GM21529 (cell line): Measurements from ENCODE around the gene BCAS3.
"Not testable (repeated sequence)": the region's sequence is repeated elsewhere in the genome, so short reads cannot be mapped to it uniquely, and the experiment has no call there.

Experiments used
- ATAC-seq: cut with Tn5 transposase; IDR thresholded peaks from one replicate; pipeline ENCODE4 v1.9.1; 2021; ENCODE audit not compliant: unreplicated experiment

Gene BCAS3

DNA sequence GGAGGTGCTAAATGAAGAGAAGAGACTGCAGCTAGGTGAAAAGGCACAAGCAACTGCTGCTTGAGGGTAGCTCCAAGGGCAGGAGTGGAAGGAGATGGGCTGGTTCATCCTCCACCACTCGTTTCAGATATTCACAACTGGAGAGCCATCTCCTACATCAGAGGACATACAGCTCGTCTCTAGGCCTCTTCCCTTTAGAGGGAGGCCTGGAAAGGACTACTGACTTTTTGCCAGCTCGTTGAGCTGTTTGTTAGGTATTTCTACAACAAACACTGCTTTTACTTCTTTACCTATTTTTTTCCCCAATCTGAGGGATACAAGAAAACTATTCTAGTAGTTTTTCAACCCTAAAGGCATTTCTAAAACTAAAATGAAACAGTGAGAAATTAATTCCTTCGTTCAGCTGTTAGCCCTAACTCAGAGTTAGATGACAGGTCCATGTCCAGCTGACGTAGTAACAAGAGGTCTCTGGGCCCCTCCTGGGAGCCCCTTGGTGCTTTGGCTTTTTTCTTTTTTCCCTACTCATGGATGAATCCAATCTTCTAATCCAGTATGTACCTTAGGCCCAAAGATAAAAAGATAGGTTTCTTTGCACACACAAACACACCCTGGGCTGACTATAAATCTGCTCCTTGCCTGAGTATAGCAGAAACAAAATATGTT, 674.2 kb downstream of the BCAS3 start:
- ATAC-seq, result no peak

DNA sequence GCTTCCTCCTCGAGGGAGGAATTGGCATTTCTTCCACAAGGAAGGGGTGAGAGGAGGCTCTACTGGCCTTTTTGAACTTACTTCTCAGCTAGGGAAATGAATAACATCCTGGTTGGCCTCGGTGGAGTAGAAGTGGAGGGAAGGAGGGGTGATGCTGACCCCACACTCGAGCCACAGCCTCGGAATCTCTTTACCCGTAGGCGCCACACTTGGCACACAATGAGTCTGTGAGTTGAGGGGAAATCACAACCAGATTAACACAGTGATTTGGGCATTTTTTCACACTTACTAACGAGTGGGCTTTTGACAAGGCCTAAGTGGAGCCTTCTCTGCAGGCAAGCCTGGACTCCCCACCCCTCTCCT, 674.7 kb downstream of the BCAS3 start:
- no peak for ATAC-seq

DNA sequence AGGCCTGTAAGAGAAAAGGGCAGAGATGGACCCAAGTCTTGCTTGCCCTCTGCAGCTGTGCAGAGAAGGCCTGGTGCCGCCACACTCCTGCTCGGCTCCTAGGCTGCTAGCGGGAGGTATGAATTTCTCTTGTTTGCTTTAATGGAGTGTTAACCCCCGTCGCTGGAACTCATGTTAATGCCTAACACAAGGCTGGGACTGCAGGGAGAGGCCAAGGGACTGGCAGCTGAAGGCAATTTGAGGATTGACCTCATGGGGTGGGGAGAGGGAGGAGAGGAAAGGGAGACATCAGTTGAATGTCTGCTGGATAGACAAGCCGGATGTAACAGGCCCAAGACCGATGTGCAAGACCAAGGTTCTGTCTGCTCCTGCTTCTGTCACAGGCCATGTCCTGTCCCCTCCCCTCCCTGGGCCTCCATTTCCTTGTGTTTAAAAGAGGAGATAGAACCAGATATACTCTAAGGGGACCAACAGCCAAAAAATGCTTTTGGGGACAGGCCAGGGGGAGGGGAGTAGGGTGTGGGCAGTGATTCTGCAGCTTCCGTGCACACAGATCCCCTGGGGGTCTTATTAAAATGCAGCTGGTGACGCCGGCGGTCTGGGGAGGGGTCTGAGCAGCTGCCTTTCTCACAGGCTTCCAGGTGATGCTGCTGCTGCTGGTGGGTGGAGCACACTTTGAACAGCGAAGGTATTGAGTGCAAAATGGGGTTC, 675.3 kb downstream of the BCAS3 start:
- ATAC-seq, result no peak

DNA sequence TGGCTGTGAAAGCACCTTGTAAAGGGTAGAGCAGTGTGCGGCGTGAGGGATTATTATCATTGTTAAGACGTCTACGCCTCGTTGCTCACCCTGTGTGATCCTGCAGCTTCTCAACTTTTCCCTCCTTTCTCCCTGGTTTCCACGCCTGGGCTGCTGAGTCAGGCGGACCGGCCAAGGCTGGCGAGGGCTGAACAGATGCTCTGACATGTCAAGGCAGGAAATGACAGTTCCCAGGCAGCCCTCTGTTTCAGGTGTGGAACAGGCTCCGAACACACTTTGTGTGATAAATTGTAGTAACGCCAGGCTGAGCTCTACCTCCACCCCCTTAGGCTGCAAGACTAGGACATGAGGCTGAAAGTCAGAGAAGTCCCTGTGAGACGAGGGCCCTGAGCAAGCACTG, 676.0 kb downstream of the BCAS3 start:
- no peak for ATAC-seq

DNA sequence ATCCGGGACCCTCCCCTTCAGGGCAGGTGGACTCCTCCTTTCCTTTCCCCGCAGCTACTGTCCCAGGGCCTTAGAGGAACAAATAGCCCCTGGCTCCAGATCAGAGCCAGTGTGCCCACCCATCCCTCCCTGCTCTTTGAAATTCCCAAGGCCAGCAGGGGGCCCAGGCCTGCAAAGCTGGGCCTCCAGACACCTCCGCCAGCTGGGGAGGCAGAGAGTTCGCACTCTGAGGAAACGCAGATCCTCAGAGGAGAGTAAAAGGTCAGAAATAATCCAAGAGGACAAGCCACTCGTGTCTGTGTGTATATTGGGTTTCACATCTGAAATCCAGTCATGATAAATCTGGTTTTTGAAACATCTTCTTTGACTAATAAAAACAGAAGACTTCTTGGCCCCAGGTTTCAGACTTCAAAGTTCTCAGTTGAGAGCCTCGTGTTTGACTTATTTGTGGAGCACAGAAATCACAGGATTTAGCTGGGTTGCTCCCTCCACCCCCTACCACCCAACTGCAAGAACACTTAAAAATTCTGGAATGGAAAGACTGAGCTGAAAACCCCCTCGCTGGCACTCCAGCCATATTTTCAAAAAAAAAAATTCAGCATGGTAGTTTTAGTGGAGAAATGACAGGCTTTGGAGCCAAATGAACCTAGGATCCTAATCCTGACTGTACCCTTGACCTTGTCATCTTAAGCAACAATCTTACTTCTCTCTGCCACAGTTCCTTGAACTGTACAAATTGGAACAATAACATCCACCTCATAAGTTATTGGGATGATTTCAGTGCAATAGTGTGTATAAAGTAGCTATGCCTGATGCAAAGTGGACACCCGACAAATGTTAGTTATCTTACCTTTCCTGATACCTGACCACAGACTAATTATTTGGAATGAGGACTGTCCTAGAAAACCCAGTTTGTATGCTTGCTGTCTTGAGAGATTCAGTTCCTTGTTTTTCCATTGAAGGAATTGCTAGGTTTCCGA, 677.5 kb downstream of the BCAS3 start:
- ATAC-seq, result no peak

DNA sequence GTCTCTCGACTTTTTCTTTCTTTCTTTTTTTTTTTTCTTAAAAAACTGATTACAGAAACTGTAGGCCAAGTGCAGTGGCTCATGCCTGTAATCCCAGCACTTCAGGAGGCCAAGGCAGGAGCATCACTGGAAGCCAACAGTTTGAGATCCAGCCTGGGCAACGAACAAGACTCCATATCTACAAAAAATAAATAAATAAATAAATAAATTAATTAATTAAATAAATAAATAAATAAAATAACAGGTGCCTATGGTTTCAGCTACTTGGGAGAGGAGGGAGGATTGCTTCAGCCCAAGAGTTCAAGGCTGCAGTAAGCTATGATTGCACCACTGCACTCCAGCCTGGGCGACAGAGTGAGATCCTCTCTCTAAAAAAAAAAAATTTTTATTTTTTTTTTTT, 679.4 kb downstream of the BCAS3 start:
- not testable (repeated sequence) for ATAC-seq

DNA sequence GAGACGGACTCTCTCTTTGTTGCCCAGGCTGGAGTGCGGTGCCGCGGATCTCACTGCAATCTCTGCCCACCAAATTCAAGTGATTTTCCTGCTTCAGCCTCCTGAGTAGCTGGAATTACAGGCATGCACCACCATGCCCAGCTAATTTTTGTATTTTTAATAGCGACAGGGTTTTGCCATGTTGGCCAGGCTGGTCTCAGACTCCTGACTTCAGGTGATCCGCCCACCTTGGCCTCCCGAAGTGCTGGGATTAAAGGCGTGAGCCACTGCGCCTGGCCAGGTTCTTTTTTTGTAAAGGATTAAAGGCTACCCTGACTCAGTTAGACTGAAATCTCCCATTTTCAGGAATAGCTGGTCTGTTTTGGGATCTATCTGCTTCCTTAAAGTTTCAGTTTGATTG, 681.9 kb downstream of the BCAS3 start:
- not testable (repeated sequence) for ATAC-seq

DNA sequence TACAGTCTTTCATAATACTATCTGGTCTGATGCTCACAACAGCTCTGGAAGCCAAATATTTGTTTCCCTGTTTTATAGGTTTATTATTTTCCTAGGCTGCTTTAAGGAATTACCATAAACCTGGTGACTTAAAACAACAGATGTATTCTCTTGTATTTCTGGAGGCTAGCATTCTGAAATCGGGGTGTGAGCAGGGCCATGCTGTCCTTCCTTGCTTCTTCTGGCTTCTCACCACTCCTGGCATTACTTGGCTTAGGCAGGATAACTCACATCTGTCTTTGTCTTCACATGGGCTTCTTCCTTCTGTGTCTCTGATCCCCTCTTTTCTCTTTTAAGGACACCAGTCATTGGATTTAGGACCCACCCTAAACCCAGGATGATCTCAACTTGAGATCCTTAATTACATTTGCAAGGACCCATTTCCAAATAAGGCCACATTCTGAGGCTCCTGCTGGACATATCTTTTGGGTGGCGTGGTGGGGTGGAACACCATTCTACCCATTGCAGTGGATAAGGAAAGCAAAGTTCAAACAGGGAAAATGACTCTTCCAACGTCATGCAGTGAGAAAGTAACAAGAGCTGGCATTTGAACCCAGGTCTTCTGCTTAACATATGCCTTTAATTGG, 682.8 kb downstream of the BCAS3 start:
- no peak for ATAC-seq

DNA sequence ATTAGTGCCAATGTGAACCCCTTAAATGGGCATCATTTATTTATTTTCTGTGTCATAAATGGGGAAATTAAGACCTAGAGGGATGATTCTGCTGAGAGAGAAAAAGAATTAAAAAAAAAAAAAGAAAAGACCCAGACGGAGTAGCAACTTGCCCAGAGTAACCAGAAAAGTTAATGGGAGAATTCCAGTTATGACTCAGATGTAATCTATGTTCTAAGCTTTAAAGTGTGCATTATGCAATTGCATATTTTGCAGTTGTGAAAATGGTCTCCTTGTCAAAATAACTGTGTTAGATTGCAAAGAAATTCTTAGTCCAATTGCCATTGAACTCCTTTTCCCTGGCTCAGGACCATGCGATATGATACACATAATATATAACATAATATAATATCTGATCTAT, 683.4 kb downstream of the BCAS3 start:
- ATAC-seq, result no peak

DNA sequence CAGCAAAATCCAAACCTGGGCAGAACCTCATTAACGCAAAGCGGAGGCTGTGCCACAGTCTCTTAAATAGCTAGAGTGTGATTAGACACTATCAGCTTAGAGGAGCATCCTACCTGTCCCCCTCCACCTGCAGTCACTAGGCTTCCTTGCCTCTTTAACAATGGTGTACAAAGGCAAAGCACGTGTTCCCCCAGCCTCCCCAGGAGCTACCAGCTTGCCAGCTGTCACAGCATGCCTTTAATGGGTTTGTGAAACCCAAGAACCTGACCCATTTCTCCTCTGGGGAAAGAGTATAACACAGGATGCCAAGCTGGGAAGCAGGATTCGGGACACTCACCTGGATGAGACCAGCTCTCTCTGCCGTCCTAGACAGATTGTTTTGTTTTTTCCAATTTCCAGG, 684.7 kb downstream of the BCAS3 start:
- no peak for ATAC-seq

DNA sequence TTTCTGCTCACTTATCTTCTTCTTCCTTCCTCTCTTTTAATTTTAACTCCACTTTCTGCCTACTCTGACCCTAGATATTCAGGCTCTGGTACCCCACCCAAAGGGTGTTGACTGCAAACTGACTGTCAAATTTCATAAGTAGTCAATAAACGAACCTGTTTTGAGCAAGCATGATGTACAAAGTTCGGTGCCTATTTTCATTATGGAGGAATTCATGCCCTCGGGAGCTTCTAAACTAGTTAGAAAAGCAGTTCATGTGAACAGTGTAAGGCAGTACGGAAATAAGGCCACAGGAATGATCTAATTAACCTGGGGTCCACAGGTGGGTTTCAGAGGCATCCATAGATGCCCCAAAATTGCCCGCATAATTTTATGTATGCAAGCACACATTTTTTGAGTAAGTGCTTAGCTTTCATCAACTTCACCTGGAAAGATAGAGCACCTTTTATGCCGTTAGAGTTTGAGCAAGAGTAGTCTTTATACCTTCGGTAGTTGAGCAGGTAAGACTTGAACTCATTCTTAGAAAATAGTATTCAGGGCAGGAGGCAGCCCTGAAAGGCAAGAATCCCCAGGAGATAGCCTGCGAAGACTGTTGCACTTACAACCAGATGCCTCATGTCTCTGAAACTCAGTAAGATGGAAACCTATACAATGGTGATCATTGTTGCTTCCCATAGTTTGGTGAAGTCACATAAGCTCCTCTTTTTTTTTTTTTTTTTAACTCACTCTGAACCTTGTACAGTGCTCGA, 685.4 kb downstream of the BCAS3 start:
- ATAC-seq, result no peak

DNA sequence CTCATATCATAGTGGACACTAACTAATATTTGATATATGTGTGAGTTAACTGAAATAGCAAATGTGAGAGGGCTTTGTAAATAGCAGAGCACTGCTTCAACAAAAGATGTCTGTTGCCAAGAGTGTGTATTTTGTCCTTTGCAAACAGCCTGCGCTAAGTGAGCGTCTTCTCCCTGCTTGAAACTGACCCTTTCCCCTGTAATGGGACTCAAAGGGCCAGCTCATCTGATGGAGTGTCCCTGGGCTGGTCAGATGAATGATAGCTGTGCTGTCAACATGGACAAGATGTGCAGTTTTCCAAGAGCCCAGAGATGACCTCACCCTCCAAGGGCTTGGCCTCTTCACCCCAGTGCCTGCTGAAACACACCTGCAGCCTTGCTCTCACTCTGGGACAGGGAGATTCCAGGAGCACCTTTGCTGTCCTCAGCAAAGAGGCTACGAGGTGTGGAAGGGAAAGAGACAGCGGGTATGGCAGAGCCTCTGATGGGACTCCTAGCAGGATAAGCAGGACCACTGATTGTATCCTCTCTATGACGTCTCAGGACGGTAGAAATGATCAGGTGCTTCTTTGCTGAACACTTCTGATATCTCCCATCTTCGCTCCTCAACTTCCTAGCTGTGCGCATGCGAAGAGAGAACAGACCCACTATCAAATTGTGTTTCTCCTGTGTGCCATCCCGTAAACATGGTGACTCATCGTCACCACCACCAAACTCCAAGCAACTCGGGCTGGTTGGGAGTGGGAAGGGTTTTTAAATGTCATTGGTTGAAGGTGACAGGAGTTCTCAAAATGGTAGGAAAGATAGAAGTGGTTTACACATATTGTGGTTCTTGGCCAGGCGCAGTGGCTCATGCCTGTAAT, 686.2 kb downstream of the BCAS3 start:
- no peak for ATAC-seq

DNA sequence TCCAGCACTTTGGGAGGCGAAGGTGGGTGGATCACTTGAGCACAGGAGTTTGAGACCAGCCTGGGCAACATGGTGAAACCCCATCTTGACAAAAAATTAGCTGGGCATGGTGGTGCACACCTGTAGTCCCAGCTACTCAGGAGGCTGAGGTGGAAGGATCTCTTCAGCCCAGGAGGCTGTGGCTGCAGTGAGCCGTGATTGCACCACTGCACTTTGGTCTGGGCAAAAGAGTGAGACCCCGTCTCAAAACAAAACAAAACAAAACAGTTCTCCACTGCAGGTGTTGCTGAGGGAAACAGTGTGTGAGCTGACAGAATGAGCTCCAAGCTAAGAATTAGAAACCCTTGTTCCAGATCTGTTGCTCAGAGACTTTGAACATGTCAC, 686.8 kb downstream of the BCAS3 start:
- ATAC-seq, result no peak

DNA sequence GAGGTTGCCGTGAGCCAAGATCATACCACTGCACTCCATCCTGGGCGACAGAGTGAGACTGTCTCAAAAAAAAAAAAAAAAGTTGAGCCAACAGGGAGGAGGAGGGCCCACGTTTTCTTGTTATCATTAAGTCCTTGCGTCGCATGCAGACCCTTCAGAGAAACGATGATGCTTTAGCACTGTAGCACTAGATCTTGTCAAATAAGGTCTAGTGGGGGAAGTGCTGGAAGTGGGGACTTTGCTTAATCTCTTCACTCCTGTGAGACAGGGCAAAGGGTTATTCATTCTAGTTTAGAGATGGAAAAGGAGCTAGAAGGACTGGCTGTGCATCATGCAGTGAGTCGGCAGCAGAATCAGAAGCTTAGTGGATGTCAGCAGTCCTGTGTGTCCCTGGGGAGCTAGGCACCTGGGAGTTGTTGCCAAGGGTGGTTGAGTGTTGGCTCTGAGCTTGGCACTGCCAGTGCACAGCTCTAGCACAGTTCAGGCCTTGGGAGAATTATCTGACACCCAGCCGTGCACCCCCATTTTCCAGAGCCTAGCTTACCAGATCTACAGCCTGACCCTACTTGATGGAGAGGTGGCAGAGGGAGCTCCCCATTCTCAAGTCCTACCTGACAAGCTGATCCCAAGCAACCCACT, 688.5 kb downstream of the BCAS3 start:
- ATAC-seq, result no peak

DNA sequence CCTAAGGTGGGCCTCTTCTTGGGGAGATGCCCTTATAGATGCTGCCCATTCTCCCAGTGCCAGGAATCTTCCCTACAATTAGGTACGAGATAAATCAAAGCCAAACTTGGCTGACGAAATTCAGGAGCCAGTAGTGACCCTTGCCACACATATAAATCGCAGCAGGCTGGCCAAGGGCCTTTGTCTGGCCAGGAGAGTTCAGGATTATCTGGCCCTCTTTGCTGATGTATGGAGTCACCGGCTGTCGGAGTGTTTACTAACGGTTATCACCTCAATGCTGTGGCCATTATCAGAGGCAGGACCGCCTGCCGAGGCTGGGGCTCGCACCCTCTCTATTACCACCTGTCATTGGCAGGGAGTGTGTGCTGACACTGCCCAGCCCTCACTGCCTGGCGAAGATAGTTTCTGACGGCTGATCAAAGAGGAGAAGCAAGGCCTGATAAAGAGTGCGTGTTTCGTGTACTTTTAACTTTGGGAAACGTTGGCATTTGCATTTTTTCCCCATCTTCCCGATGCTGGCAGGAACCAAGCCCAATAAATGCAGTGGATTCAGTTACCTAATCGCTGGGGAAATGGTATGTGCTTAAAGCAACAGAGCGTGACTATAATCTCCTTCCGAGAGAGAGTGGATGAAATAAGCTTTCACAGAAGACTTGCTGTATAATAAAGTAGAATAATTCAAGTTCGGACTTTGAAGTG, 689.2 kb downstream of the BCAS3 start:
- no peak for ATAC-seq

DNA sequence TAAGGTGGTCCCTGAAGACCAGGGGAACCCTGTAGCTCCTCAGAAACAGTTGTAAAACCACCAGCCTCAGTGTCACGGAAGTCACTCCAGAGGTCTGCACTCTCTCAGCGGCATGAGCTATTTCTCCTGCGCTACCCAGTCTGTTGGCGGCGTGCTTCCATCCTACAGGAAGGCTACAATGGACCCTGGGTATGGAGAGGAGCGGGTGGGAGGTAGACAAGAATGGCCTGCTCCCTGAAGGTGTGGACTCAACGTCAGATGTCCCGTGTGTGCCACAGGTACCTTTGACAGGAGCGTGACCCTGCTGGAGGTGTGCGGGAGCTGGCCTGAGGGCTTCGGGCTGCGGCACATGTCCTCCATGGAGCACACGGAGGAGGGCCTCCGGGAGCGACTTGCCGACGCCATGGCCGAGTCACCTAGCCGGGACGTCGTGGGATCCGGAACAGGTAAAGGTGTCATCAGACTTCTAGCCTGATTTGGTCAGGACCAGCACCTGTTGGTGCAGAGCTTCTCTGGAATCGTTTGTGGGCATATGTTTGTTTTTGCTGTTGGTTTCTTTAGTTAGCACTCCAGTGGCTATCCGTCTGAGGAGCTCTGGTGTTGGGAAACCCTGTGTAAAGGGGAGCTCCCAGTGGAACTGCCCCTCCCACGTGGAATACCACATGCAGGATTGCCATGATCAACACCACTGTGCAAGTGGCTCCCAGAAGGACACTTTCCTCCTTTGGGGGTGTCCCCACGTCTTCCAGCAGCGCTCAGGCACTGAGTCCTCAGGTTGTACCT, 690.6 kb downstream of the BCAS3 start:
- ATAC-seq, result no peak

DNA sequence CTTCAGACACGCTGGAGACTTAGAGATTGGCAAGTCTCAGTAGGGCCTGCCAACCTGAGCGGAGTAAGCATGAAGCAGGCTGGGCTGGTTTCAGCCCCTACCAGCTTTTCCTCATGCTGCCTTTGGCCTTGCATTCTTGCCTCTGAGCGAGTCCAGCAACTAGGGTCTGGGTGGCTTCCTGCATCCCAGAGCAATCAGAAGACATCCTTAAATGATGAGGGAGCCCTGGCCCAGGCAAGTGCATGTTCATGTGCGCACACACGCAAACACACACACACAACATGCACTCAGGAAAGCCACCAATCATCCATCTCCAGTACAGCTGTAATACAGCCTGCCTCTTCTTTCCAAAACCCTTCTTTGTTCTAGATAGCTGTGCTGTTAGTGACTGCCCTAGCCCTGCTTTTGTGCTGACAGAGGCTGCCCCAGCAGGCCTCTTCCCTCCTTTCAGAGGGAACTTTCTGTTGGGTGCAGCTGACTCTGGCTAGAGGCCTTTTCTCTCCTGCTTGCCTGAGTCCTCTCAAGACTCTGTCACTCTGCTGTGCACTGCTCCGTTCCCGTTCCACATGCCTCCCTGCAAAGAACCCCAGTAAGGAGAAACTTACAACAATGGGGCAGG, 691.3 kb downstream of the BCAS3 start:
- ATAC-seq, result no peak
